HFF-Myc (cell line): ENCODE measurements around the gene NR6A1.

Source experiments
- DNase-seq: peaks from one replicate; pipeline ENCODE4 v3.0.0-alpha.2; 2011; ENCODE audit warnings: low read depth; ENCODE audit errors: extremely low read depth
- H3K4me3 ChIP-seq: replicated peaks from 2 replicates; pipeline ENCODE4 v1.5.1; 2011; ENCODE audit warnings: low read depth, mild to moderate bottlenecking, control low read depth, low read length
- TF ChIP-seq, protein P1 (sequence below): IDR thresholded peaks from 2 replicates; pipeline ENCODE4 v1.5.1; 2012; ENCODE audit warnings: mild to moderate bottlenecking, low read depth, low read length, control low read depth; ENCODE audit errors: missing control alignments

NR6A1 gene

DNA sequence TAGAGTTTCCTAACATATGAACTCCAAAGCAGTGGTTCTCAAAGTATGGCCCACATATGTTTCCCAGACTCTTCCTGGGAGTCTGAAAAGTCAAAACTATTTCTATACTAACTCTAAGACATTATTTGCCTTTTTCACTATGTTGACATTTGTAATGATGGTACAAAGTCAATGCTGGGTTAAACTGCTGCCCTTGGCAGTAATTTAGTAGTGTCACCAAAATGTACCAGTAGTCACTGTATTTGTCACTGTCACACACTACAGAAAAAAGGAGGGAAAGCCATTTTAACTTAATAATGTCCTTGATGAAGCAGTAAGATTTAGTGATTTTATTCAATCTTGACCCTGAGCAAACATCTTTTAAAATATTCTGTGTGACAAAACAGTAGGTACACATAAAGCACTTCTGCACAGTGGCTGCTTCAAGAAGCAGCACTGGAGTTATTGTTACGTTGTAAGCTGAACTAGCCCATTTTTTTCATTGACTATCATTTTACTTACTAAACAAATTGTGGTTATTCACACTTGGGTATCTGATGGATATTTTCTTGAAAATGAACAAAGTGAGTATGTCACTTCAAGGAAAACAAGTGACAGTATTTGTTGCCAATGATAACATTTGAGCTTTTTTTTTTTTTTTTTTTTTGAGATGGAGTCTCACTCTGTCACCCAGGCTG is 90.3 kb downstream of the NR6A1 start:
- no peak for DNase-seq
- no peak overlapping the region for H3K4me3 ChIP-seq
- TF ChIP-seq, protein P1, sequence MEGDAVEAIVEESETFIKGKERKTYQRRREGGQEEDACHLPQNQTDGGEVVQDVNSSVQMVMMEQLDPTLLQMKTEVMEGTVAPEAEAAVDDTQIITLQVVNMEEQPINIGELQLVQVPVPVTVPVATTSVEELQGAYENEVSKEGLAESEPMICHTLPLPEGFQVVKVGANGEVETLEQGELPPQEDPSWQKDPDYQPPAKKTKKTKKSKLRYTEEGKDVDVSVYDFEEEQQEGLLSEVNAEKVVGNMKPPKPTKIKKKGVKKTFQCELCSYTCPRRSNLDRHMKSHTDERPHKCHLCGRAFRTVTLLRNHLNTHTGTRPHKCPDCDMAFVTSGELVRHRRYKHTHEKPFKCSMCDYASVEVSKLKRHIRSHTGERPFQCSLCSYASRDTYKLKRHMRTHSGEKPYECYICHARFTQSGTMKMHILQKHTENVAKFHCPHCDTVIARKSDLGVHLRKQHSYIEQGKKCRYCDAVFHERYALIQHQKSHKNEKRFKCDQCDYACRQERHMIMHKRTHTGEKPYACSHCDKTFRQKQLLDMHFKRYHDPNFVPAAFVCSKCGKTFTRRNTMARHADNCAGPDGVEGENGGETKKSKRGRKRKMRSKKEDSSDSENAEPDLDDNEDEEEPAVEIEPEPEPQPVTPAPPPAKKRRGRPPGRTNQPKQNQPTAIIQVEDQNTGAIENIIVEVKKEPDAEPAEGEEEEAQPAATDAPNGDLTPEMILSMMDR, result no peak

- DNase-seq, result no peak
- no peak overlapping the region for H3K4me3 ChIP-seq
- TF ChIP-seq, protein P1, result no peak
Observed at GRCh38 chr9:124680049-124680448, 91.1 kb downstream of the NR6A1 start.

DNA sequence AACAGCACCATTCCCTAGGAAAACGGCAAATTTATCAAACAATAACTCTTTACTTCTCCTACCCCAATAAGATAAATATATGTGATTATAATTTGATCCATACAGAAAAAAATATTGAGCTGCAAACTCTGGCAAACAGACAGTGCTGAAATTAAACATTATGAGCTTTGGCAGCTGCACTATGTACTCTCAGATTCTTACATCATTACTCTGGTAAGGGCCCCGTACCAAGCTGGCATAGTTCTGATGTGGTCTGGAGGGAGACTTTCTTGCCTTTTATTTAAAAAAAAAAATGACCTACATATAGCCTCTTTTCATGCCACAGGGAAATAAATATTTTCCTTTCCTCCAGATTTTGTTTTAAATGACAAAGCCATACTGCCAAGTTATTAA is 95.0 kb downstream of the NR6A1 start:
- H3K4me3 ChIP-seq, result no peak overlapping the region
- TF ChIP-seq, protein P1, result no peak
- no peak for DNase-seq

DNA sequence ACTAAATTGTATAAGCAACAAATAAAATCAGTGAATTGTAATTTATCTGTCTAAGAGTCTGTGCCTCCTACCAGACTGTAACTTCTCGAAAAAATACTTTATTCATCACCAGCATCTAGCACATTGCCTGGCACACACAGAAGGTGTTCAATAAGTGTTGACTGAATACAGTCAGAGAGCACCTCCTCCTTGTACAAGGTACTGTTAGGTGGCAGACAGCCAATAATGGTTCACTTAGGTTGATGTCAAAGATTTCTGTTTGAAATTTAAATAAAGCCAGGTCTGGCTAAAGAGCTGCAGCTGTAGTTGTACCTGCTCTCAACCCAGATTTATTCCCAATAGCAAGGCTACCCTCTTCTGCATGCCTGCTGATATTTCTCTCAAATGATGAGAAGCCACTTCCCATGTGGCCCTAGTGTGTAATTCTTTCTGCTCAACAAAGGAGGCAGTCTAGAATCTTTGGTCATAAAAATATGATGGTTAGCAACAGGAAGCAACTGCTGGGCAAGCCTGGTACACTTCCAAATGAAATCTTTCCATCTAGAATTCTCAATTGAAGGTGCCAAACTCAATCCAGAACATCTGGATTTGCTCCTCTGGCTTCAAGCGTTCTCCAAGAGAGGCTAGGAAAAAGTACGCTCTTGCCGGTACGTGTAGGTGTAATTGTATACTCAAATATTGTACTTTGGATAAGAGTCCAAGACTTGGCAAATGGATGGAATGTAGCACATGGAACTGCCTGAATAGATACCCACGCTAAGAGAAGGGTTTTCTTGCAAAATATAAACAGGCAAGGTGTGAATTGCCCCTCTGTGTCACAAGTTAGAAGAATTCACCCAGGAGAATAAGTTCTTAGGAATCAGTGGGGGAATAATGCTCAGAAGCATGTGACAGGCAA is 95.6 kb downstream of the NR6A1 start:
- DNase-seq, result no peak
- TF ChIP-seq, protein P1, result no peak
- H3K4me3 ChIP-seq, result no peak overlapping the region

DNA sequence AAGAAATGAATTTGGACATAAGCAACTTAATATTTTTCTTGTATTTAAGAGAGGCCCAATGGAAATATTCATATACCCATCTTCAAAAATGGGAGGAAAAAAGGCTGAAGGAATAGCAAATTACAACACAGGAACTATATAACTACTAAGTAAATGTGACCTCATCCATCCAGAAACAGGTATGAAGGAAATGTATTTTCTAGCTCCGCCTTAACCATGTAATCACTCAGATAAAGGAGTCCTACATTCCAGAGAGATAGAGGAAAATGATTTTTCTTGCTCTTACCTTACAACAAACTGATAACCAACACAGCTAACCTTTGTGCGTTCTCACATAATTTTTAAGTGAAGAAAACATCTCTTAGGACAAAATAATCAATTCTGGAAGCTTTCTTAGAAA is 96.5 kb downstream of the NR6A1 start:
- H3K4me3 ChIP-seq, result no peak overlapping the region
- TF ChIP-seq, protein P1, result no peak
- no peak for DNase-seq

- TF ChIP-seq, protein P1, result no peak
- H3K4me3 ChIP-seq, result no peak overlapping the region
- DNase-seq, result no peak
Observed at GRCh38 chr9:124673063-124673462, 98.0 kb downstream of the NR6A1 start.
